Thoracic aorta (tissue), 2 donors: Measurements from ENCODE around the gene ZNF830. TPM values are rescaled to one million over a fixed set of nuclear protein-coding genes. Genes with fewer than 3 reads are reported as not detected.

ENCODE experiments used
- ATAC-seq: fragments of 150-250 bp; one replicate; pipeline ENCODE4 v1.8.0; 2017; ENCODE audit warnings: low read depth; ENCODE audit not compliant: insufficient number of reproducible peaks, low FRiP score
- DNase-seq: peaks from one replicate; pipeline ENCODE4 v3.0.0-alpha.2; 2020; ENCODE audit warnings: low spot score
- H3K27ac ChIP-seq, 2 donors: fragments of 200-600 bp; sonication (generic); 1 replicate in 1 of 2; 2 replicates in 1 of 2; pipeline ENCODE4 v1.5.1; 2016; ENCODE audit warnings: mild to moderate bottlenecking in 2 of 2, moderate library complexity in 2 of 2
- H3K27me3 ChIP-seq: fragments of 200-600 bp; sonication (generic); replicated peaks from 2 replicates; pipeline ENCODE4 v1.6.0; 2016; ENCODE audit warnings: mild to moderate bottlenecking; ENCODE audit not compliant: insufficient read depth
- H3K36me3 ChIP-seq: fragments of 200-600 bp; sonication (generic); one replicate; pipeline ENCODE4 v1.5.1; 2016
- H3K4me1 ChIP-seq, 2 donors: fragments of 200-600 bp; sonication (generic); 1 replicate in 1 of 2; 2 replicates in 1 of 2; pipeline versions ENCODE4 v1.5.1 to v1.6.0; 2016; ENCODE audit warnings: low read depth in 2 of 2, mild to moderate bottlenecking in 1 of 2; ENCODE audit not compliant: control insufficient read depth in 1 of 2
- H3K4me3 ChIP-seq: fragments of 200-600 bp; sonication (generic); 2 replicates; pipeline ENCODE4 v1.5.1; 2016; ENCODE audit warnings: mild to moderate bottlenecking
- H3K9me3 ChIP-seq: fragments of 200-600 bp; sonication (generic); 2 replicates; pipeline ENCODE4 v1.5.1; 2016
- total RNA-seq, 2 donors: library from RNA; depleted of rRNA; stranded (reverse); fragments of >200 nt; gene quantifications; one replicate each; pipeline versions ENCODE4 v1.1.0 to v1.2.3, GENCODE V29; 2016
- TF ChIP-seq, protein P1 (sequence below): fragments of 200-600 bp; sonication (generic); IDR thresholded peaks from one replicate; pipeline ENCODE4 v1.5.1; 2019; ENCODE audit warnings: antibody characterized with exemption

The ZNF830 gene
- total RNA-seq, 2 donors from 2014 or later: 5.1 to 20.1 TPM

DNA sequence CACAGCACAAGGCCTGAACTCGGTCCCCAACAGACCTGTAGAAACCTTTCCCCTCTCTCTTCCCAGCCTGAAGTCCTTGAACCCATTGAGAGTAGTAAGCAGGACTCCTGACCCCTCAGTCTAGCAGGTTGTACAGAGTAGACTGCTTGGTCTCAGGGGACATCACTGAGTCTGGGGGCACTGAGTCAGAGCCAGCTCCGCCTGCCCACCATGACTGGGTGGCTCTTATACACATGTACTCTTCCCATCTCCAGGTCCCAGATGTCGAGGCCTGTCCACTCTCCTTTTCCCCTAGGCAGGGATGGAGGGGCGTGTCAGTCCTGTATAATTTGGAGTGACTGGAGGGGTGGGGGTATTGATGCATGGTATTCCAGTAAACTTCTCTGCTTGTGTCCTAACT, 42.4 kb downstream of the ZNF830 start:
- H3K36me3 ChIP-seq: peaks cover 25% of the 10 kb centered on the region
- no peak overlapping the region for H3K4me3 ChIP-seq
- ATAC-seq (no peak), DNase-seq (no peak)
- H3K4me1 ChIP-seq: no peaks in the 10 kb centered on the region
- H3K9me3 ChIP-seq: no peaks in the 10 kb centered on the region
- H3K27me3 ChIP-seq: no peaks in the 10 kb centered on the region
- TF ChIP-seq, protein P1, sequence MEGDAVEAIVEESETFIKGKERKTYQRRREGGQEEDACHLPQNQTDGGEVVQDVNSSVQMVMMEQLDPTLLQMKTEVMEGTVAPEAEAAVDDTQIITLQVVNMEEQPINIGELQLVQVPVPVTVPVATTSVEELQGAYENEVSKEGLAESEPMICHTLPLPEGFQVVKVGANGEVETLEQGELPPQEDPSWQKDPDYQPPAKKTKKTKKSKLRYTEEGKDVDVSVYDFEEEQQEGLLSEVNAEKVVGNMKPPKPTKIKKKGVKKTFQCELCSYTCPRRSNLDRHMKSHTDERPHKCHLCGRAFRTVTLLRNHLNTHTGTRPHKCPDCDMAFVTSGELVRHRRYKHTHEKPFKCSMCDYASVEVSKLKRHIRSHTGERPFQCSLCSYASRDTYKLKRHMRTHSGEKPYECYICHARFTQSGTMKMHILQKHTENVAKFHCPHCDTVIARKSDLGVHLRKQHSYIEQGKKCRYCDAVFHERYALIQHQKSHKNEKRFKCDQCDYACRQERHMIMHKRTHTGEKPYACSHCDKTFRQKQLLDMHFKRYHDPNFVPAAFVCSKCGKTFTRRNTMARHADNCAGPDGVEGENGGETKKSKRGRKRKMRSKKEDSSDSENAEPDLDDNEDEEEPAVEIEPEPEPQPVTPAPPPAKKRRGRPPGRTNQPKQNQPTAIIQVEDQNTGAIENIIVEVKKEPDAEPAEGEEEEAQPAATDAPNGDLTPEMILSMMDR: no peak
- no peak overlapping the region for H3K27ac ChIP-seq

DNA sequence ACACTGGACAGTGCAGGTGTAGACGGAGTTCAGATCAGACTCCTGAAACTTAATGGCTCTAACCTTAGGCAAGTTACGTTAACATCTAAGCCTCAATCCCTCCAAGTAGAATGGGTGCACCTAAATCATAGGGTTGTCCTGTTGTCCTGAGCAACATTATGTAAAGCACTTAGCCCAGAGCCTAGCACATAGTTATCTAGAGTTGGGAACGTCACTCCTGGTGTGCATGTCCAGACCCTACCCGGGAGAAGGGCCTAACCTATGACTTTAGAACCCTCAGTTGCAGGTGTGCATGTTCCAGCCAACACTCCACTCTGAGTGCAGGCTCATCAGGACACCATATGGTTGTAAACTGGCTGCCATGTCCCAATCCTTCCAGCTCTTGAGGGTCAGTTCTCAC, 45.0 kb downstream of the ZNF830 start:
- Histone ChIP-seq H3K4me1 (no peaks in the 10 kb centered on the region), H3K27ac (no peak overlapping the region), H3K4me3 (no peak overlapping the region), H3K9me3 (no peaks in the 10 kb centered on the region), H3K36me3 (peaks cover 32% of the 10 kb centered on the region), H3K27me3 (no peaks in the 10 kb centered on the region)
- no peak for DNase-seq
- TF ChIP-seq, protein P1: no peak
- ATAC-seq: no peak

DNA sequence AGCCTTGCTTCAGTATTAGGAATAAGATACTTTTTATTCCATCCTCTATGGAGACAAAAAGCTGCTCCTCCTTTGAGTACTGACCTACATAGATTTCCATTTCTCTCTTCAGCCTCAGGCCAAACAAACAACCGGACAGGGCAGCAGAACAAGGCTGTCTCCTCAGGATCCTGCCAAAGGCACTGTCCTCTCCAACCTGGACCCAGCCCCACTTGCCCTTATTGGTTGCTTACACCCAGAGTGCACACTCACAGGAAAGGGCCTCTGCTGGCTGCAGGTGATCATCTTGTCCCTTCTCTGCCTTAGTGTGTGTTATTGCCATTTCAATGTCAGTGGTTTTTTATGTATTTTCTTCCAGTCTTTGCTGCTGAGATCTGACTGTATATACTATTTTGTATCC, 45.6 kb downstream of the ZNF830 start:
- H3K4me3 ChIP-seq: no peak overlapping the region
- H3K27ac ChIP-seq: no peak overlapping the region
- H3K36me3 ChIP-seq: peaks cover 34% of the 10 kb centered on the region
- ATAC-seq (no peak), DNase-seq (no peak)
- TF ChIP-seq, protein P1: no peak
- H3K27me3 ChIP-seq: no peaks in the 10 kb centered on the region
- no peaks in the 10 kb centered on the region for H3K4me1 ChIP-seq
- H3K9me3 ChIP-seq: no peaks in the 10 kb centered on the region

DNA sequence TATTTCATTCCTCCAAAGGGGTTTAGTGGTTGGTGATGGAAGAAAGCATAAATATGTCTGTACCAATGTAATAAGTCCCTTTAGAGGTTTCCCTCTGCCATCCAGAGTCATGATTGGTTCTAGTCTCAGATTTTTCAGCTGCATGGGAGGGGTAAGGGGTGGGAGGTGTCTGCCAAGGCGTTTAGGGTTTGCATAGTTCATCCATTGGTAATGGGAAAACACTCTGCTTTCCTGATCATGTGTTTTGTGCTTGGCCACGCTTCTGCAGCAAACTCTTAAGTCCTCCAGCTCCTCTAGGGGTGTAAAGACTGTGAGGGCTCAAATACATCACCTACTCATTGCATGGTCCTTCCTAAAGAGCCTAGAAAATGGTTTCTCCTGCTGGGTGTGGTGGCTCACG, 48.8 kb downstream of the ZNF830 start:
- Histone ChIP-seq H3K36me3 (peaks cover 39% of the 10 kb centered on the region), H3K4me1 (no peaks in the 10 kb centered on the region), H3K4me3 (no peak overlapping the region), H3K27ac (no peak overlapping the region), H3K27me3 (no peaks in the 10 kb centered on the region), H3K9me3 (no peaks in the 10 kb centered on the region)
- DNase-seq (no peak), ATAC-seq (no peak)
- TF ChIP-seq, protein P1: no peak

DNA sequence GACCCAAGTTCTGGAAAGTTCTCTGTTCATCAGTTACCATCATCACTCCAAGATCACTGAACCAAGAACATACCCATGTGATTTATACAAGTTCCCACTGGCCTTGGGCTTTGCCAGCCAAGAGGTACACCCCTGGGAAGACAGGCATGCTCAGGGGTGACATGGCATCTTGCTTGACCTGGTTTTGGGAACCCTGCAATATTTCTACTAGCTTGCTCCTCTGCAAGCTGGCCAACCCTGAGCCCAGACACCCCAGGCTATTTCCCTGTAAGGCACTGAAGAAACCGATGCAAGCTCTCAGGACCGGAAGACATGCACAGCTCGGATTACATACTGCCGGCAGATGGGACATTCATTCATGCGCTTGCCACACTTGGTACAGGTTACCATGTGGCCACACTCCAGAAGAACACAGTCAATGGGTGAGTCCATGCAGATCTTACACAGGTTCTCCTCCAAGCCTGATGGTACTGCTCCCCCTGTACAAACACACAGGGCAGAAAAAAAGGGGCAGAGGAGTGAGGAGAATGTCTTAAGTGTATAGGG, 50.4 kb downstream of the ZNF830 start:
- Histone ChIP-seq H3K4me3 (no peak overlapping the region), H3K27ac (no peak overlapping the region), H3K27me3 (no peaks in the 10 kb centered on the region), H3K36me3 (peaks cover 51% of the 10 kb centered on the region), H3K4me1 (no peaks in the 10 kb centered on the region), H3K9me3 (no peaks in the 10 kb centered on the region)
- DNase-seq (no peak), ATAC-seq (no peak)
- TF ChIP-seq, protein P1: no peak

Other genes with a start within 250 kb of the ZNF830 start
- gene CCT6B, start 80 bp upstream of the ZNF830 start, total RNA-seq: 1 to 10 TPM; 1.1 to 4.9 TPM
- gene LIG3, start 19.0 kb downstream of the ZNF830 start, total RNA-seq: 10 to 100 TPM; 42.8 to 52.0 TPM
- gene RFFL, start 102.2 kb downstream of the ZNF830 start, total RNA-seq: 10 to 100 TPM; 22.0 to 30.9 TPM
- 10 to 100 TPM in 1 of 2 donors, 1 to 10 TPM in 1; 6.5 to 25.1 TPM for gene RAD51D, start 158.3 kb downstream of the ZNF830 start, total RNA-seq
- gene FNDC8, start 160.1 kb downstream of the ZNF830 start, total RNA-seq: not detected
- gene NLE1, start 180.8 kb downstream of the ZNF830 start, total RNA-seq: 10 to 100 TPM in 1 of 2 donors, 1 to 10 TPM in 1; 8.1 to 10.7 TPM
- not detected for gene UNC45B, start 186.3 kb downstream of the ZNF830 start, total RNA-seq
- gene SLC35G3, start 232.9 kb downstream of the ZNF830 start, total RNA-seq: not detected